IMR-90 (cell line): ENCODE results near the gene CCDC12. TPM values are rescaled to one million over a fixed set of nuclear protein-coding genes. Genes with fewer than 3 reads are reported as not detected.

Experiments used
- ATAC-seq: fragments of 200-7000 bp; cut with Tn5 transposase; 2 replicates; pipeline ENCODE4 v1.9.1; 2020; ENCODE audit warnings: low read depth, mild to moderate bottlenecking, moderate library complexity
- BruUV-seq: library from RNA; stranded (reverse); fragments of 400-500 nt; replicated peaks from 2 replicates; lab custom pipeline; 2021; lab: Mats Ljungman, UMichigan
- CTCF ChIA-PET: fragments of 300-600 bp; formaldehyde crosslinking; extraction: SDS; loops from one replicate; lab custom pipeline; 2021; ENCODE audit warnings: antibody characterized with exemption; lab: Yijun Ruan, JAX
- POLR2A ChIA-PET: fragments of 300-600 bp; sonication (Branson Sonifier 250); formaldehyde crosslinking; loops from one replicate; lab custom pipeline; 2022; ENCODE audit warnings: antibody characterized with exemption; ENCODE audit not compliant: unreplicated experiment; lab: Charles Lee
- DNase-seq: peaks from one replicate; pipeline ENCODE4 v3.0.0; 2013
- H2AFZ ChIP-seq: replicated peaks from 2 replicates; pipeline ENCODE3; 2013; ENCODE audit warnings: low read length, mild to moderate bottlenecking; ENCODE audit not compliant: poor library complexity
- H2AK5ac ChIP-seq: 2 replicates; pipeline ENCODE4 v1.6.1; 2013; ENCODE audit warnings: low read depth, low read length, inconsistent platforms
- H2AK9ac ChIP-seq: replicated peaks from 2 replicates; pipeline ENCODE3; 2013; ENCODE audit warnings: mild to moderate bottlenecking, low read depth, low read length, moderate library complexity; ENCODE audit not compliant: poor library complexity
- H2BK120ac ChIP-seq: 2 replicates; pipeline ENCODE4 v1.6.1; 2013; ENCODE audit warnings: low read depth, low read length, inconsistent platforms
- H2BK15ac ChIP-seq: 3 replicates; pipeline ENCODE4 v1.6.1; 2013; ENCODE audit warnings: low read depth, low read length, inconsistent platforms
- H2BK20ac ChIP-seq: 2 replicates; pipeline ENCODE4 v1.6.1; 2013; ENCODE audit warnings: low read depth, mild to moderate bottlenecking, inconsistent platforms, low read length, moderate library complexity
- H2BK5ac ChIP-seq: 2 replicates; pipeline ENCODE4 v1.6.1; 2013; ENCODE audit warnings: mild to moderate bottlenecking, low read depth, low read length, inconsistent platforms; ENCODE audit not compliant: poor library complexity, severe bottlenecking
- H3K14ac ChIP-seq: replicated peaks from 2 replicates; pipeline ENCODE4 v1.6.1; 2013; ENCODE audit warnings: low read depth, low read length, inconsistent platforms
- H3K18ac ChIP-seq: 2 replicates; pipeline ENCODE4 v1.6.1; 2013; ENCODE audit warnings: low read depth, low read length, control low read depth
- H3K23ac ChIP-seq: 2 replicates; pipeline ENCODE4 v1.6.1; 2013; ENCODE audit warnings: low read depth, low read length, inconsistent platforms
- H3K27ac ChIP-seq: 2 replicates; pipeline ENCODE4 v1.5.1; 2013; ENCODE audit warnings: mild to moderate bottlenecking, control low read depth, low read length; ENCODE audit not compliant: insufficient read depth
- H3K27me3 ChIP-seq: 2 replicates; pipeline ENCODE4 v1.6.1; 2013; ENCODE audit warnings: low read length; ENCODE audit not compliant: control insufficient read depth, insufficient read depth
- H3K36me3 ChIP-seq: 2 replicates; pipeline ENCODE4 v1.6.1; 2013; ENCODE audit warnings: low read length, mixed read lengths; ENCODE audit not compliant: control insufficient read depth, insufficient read depth
- H3K4ac ChIP-seq: 2 replicates; pipeline ENCODE4 v1.6.1; 2013; ENCODE audit warnings: low read depth, low read length, inconsistent platforms
- H3K4me1 ChIP-seq: 2 replicates; pipeline ENCODE4 v1.6.1; 2013; ENCODE audit warnings: low read length, mixed read lengths; ENCODE audit not compliant: control insufficient read depth, insufficient read depth
- H3K4me2 ChIP-seq: 2 replicates; pipeline ENCODE4 v1.6.1; 2013; ENCODE audit warnings: low read depth, mild to moderate bottlenecking, control low read depth, low read length, moderate library complexity
- H3K4me3 ChIP-seq: 2 replicates; pipeline ENCODE4 v1.5.1; 2013; ENCODE audit warnings: low read depth, mild to moderate bottlenecking, control low read depth, low read length, moderate library complexity; ENCODE audit not compliant: insufficient read depth
- H3K56ac ChIP-seq: 2 replicates; pipeline ENCODE4 v1.6.1; 2013; ENCODE audit warnings: low read length, inconsistent platforms; ENCODE audit not compliant: insufficient read depth; ENCODE audit errors: extremely low read depth
- H3K79me1 ChIP-seq, 2 experiments: 2 replicates each; pipeline ENCODE4 v1.6.1; 2013; ENCODE audit warnings: low read length in 2 of 2, inconsistent platforms in 1 of 2, low read depth in 1 of 2
- H3K9ac ChIP-seq: 2 replicates; pipeline ENCODE4 v1.6.1; 2013; ENCODE audit warnings: low read depth, low read length, control low read depth
- H3K9me1 ChIP-seq: 2 replicates; pipeline ENCODE4 v1.6.1; 2013; ENCODE audit warnings: low read length, inconsistent platforms; ENCODE audit not compliant: insufficient read depth
- H3K9me3 ChIP-seq: 2 replicates; pipeline ENCODE4 v1.6.1; 2013; ENCODE audit warnings: low read length; ENCODE audit not compliant: control insufficient read depth, insufficient read depth
- H4K20me1 ChIP-seq: 2 replicates; pipeline ENCODE4 v1.6.1; 2013; ENCODE audit warnings: low read length, inconsistent platforms; ENCODE audit not compliant: insufficient read depth
- H4K5ac ChIP-seq: 2 replicates; pipeline ENCODE4 v1.6.1; 2013; ENCODE audit warnings: mild to moderate bottlenecking, low read depth, low read length, control low read depth
- H4K8ac ChIP-seq, 2 experiments: 2 replicates each; pipeline ENCODE4 v1.6.1; 2013; ENCODE audit warnings: low read depth in 2 of 2, low read length in 2 of 2, control low read depth in 1 of 2, inconsistent platforms in 1 of 2
- H4K91ac ChIP-seq: 2 replicates; pipeline ENCODE4 v1.6.1; 2013; ENCODE audit warnings: low read depth, low read length, inconsistent platforms; ENCODE audit not compliant: insufficient read depth
- BHLHE40 ChIP-seq: fragments of 150-350 bp; IDR thresholded peaks from 2 replicates; pipeline ENCODE4 v1.6.1; 2016; ENCODE audit warnings: mild to moderate bottlenecking, low read depth, low read length
- CEBPB ChIP-seq: IDR thresholded peaks from 2 replicates; pipeline ENCODE4 v1.6.1; 2012; ENCODE audit warnings: low read depth, low read length, improper control_type of control experiment
- FOS ChIP-seq: fragments of 150-350 bp; IDR thresholded peaks from 2 replicates; pipeline ENCODE4 v1.6.1; 2016; ENCODE audit warnings: low read depth, low read length
- MAFK ChIP-seq: IDR thresholded peaks from 2 replicates; pipeline ENCODE4 v1.6.1; 2012; ENCODE audit warnings: low read depth, low read length, improper control_type of control experiment
- MAZ ChIP-seq: IDR thresholded peaks from 2 replicates; pipeline ENCODE4 v1.6.1; 2012; ENCODE audit warnings: low read depth, mild to moderate bottlenecking, low read length, improper control_type of control experiment, moderate library complexity, borderline replicate concordance
- MXI1 ChIP-seq: IDR thresholded peaks from 2 replicates; pipeline ENCODE4 v1.6.1; 2012; ENCODE audit warnings: low read depth, mild to moderate bottlenecking, low read length, moderate library complexity, borderline replicate concordance
- POLR2A ChIP-seq: IDR thresholded peaks from 2 replicates; pipeline ENCODE4 v1.6.1; 2012; ENCODE audit warnings: mild to moderate bottlenecking, low read depth, low read length
- RCOR1 ChIP-seq: IDR thresholded peaks from 2 replicates; pipeline ENCODE4 v1.6.1; 2012; ENCODE audit warnings: mild to moderate bottlenecking, low read length, improper control_type of control experiment; ENCODE audit not compliant: insufficient replicate concordance
- WGBS, 2 experiments: methylation state at CpG; one replicate each; pipeline versions ENCODE4 v1.1.5 to v1.1.7; 2013; ENCODE audit warnings: missing lambda C conversion rate in 2 of 2; ENCODE audit not compliant: insufficient read length in 1 of 2; ENCODE audit errors: extremely low coverage in 2 of 2; 5-methylcytosine and 5-hydroxymethylcytosine counted together
- dilution Hi-C: fragments of 300-500 bp; cut with HindIII; formaldehyde crosslinking; loops from one replicate; pipeline ENCODE4 v1.14.3; 2018; ENCODE audit warnings: low sequenced_read_pairs; ENCODE audit not compliant: unreplicated experiment
- in situ Hi-C: fragments of 300-500 bp; cut with MboI; formaldehyde crosslinking; loops from 3 replicates; pipeline ENCODE4 v1.14.3; 2019; ENCODE audit warnings: low sequenced_read_pairs, inconsistent platforms, mixed read lengths
- intact Hi-C: fragments of 100-400 bp; cut with micrococcal nuclease; formaldehyde crosslinking; loops from 2 replicates; pipeline ENCODE4 v1.10.0; 2022
- polyA plus RNA-seq, 3 experiments: library from polyadenylated mRNA; depleted of rRNA; stranded (reverse); fragments of >200 nt; gene quantifications; 2 replicates each; pipeline ENCODE4 v1.2.3, GENCODE V29; 2012; ENCODE audit warnings: low replicate concordance in 1 of 3
- total RNA-seq: library from RNA; depleted of rRNA; stranded (reverse); fragments of >200 nt; gene quantifications from 2 replicates; pipeline ENCODE4 v1.2.3, GENCODE V29; 2012
- TF ChIP-seq, protein P1 (sequence below): conservative IDR thresholded peaks from 2 replicates; pipeline ENCODE4 v1.5.1; 2012; ENCODE audit warnings: mild to moderate bottlenecking, low read depth, low read length, improper control_type of control experiment
- TF ChIP-seq, protein P2 (sequence below): fragments of 150-350 bp; IDR thresholded peaks from 2 replicates; pipeline ENCODE4 v1.6.1; 2016; ENCODE audit warnings: low read depth, mild to moderate bottlenecking, low read length, moderate library complexity, borderline replicate concordance

The CCDC12 gene
- total and polyA plus RNA-seq, 2 of the 4 experiments (the other 2 are of a cell fraction): 15.2 to 35.1 TPM

- TF ChIP-seq BHLHE40: no peak
- peak; percentile 79 for TF ChIP-seq MXI1
These were observed 66.9 kb downstream of the CCDC12 start (continued) for GRCh38 chr3:46909535-46910161.

- no TSS peak for BruUV-seq
- peak overlapping the region; percentile 83 for H2AK9ac ChIP-seq
- DNase-seq: no peak
- POLR2A ChIA-PET: no interaction called here
- dilution Hi-C loops (no loop called here), intact Hi-C loops (loop anchor here (1.0 to 5.0 kb wide), 3 partner anchors 43 to 422 kb away; no protein-coding TSS in a partner anchor), in situ Hi-C loops (no loop called here)
- no peaks in the 10 kb centered on the region for H3K79me1 ChIP-seq
- no peak overlapping the region for H3K18ac ChIP-seq
- H3K36me3 ChIP-seq: no peaks in the 10 kb centered on the region
- no peak overlapping the region for H2AK5ac ChIP-seq
- H2BK15ac ChIP-seq: no peak overlapping the region
- TF ChIP-seq MAZ (no peak), FOS (no peak), POLR2A (no peak), CEBPB (no peak), RCOR1 (no peak), MXI1 (no peak), BHLHE40 (no peak), MAFK (no peak)
- TF ChIP-seq, protein P1, sequence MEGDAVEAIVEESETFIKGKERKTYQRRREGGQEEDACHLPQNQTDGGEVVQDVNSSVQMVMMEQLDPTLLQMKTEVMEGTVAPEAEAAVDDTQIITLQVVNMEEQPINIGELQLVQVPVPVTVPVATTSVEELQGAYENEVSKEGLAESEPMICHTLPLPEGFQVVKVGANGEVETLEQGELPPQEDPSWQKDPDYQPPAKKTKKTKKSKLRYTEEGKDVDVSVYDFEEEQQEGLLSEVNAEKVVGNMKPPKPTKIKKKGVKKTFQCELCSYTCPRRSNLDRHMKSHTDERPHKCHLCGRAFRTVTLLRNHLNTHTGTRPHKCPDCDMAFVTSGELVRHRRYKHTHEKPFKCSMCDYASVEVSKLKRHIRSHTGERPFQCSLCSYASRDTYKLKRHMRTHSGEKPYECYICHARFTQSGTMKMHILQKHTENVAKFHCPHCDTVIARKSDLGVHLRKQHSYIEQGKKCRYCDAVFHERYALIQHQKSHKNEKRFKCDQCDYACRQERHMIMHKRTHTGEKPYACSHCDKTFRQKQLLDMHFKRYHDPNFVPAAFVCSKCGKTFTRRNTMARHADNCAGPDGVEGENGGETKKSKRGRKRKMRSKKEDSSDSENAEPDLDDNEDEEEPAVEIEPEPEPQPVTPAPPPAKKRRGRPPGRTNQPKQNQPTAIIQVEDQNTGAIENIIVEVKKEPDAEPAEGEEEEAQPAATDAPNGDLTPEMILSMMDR: no peak
- TF ChIP-seq, protein P2, sequence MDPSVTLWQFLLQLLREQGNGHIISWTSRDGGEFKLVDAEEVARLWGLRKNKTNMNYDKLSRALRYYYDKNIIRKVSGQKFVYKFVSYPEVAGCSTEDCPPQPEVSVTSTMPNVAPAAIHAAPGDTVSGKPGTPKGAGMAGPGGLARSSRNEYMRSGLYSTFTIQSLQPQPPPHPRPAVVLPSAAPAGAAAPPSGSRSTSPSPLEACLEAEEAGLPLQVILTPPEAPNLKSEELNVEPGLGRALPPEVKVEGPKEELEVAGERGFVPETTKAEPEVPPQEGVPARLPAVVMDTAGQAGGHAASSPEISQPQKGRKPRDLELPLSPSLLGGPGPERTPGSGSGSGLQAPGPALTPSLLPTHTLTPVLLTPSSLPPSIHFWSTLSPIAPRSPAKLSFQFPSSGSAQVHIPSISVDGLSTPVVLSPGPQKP: no peak
- H4K20me1 ChIP-seq: no peaks in the 10 kb centered on the region
- no peak overlapping the region for H3K4me3 ChIP-seq
- no peak overlapping the region for H3K9ac ChIP-seq
- ATAC-seq: no peak
- H2AFZ ChIP-seq: peak overlapping the region; percentile 83
- no peak overlapping the region for H3K4ac ChIP-seq
- no peak overlapping the region for H3K27ac ChIP-seq
- 0 out of 2 replicates have a peak overlapping the region, but pooled peaks have one; percentile 23 for H3K14ac ChIP-seq
- WGBS, 2 experiments: 81% methylated on average over 4 of the region's 8 CpGs; no CpG with 5 or more reads in 1 of the 2 experiments
- H4K8ac ChIP-seq: no peak overlapping the region
- CTCF ChIA-PET: interaction anchor here (0.7 to 1.2 kb wide), 3 partner anchors 206 to 245 kb away, joined by 3 to 4 read pairs (median 3); no protein-coding TSS in a partner anchor
- H4K5ac ChIP-seq: no peak overlapping the region
- peaks cover 9% of the 10 kb centered on the region; the same call in 1 of the 2 replicates for H3K4me1 ChIP-seq
- no peak overlapping the region for H4K91ac ChIP-seq
- H3K4me2 ChIP-seq: peak overlapping the region; percentile 16; the same call in 1 of the 2 replicates
- H3K23ac ChIP-seq: no peak overlapping the region
- no peak overlapping the region for H2BK20ac ChIP-seq
- no peak overlapping the region for H3K56ac ChIP-seq
- no peak overlapping the region for H2BK5ac ChIP-seq
- peaks cover 2% of the 10 kb centered on the region; the same call in 1 of the 2 replicates for H3K27me3 ChIP-seq
- H3K9me3 ChIP-seq: no peaks in the 10 kb centered on the region
- H2BK120ac ChIP-seq: no peak overlapping the region
- H3K9me1 ChIP-seq: peaks cover 8% of the 10 kb centered on the region
These were observed 67.5 kb downstream of the CCDC12 start for GRCh38 chr3:46908986-46909534.
